Measurements from ENCODE around the gene UMAD1. TPM values are rescaled to one million over a fixed set of nuclear protein-coding genes. Genes with fewer than 3 reads are reported as not detected.

The UMAD1 gene
- total and polyA plus RNA-seq, 2 of the 13 experiments (the other 11 are each of a cell fraction or from before 2014, with no cell fraction given): 16.8 to 17.6 TPM

GRCh38 chr7:7798510-7798909 is 158.0 kb downstream of the UMAD1 start:
- Histone ChIP-seq H3K4me2 (ENCODE audit: low read depth, low read length) (no peak overlapping the region), H3K9ac (ENCODE audit: insufficient read depth, low read depth, low read length) (no peak overlapping the region), H3K27me3 (ENCODE audit: control insufficient read depth in 1 of 2, insufficient read depth in 2 of 2, low read length in 2 of 2) (no peaks in the 10 kb centered on the region), H3K79me2 (ENCODE audit: insufficient read depth, low read length) (no peaks in the 10 kb centered on the region), H3K4me1 (ENCODE audit: insufficient read depth, low read length) (peaks cover 12% of the 10 kb centered on the region; the same call in 1 of the 2 replicates), H3K27ac (ENCODE audit: extremely low read length, insufficient read depth, low read length) (no peak overlapping the region), H3K36me3 (replicated peaks in 1 of 2; ENCODE audit: control insufficient read depth in 1 of 2, insufficient read depth in 2 of 2, low read length in 2 of 2) (no peaks in the 10 kb centered on the region; a peak in 1 of 5 replicates), H4K20me1 (ENCODE audit: insufficient read depth, low read length) (no peaks in the 10 kb centered on the region), H3K4me3 (replicated peaks in 1 of 3; ENCODE audit: insufficient read depth in 1 of 3, low read depth in 2 of 3, low read length in 3 of 3) (no peak overlapping the region), H3K9me3 (ENCODE audit: low read length) (no peaks in the 10 kb centered on the region), H2AFZ (ENCODE audit: low read length) (no peak overlapping the region)
- FAIRE-seq (no peak), ATAC-seq (no peak), DNase-seq (ENCODE audit: low spot score) (no peak)
- no TSS peak for BruUV-seq (replicated peaks)
- POLR2A ChIA-PET: no interaction called here
- intact Hi-C loops (cut with micrococcal nuclease; ENCODE audit: unreplicated experiment) (no loop called here), in situ Hi-C loops (cut with HindIII; ENCODE audit: extremely low pct_ligation_motif_present, low pct_unique_long_range_greater_than_20kb) (no loop called here)
- WGBS (ENCODE audit: low lambda C conversion rate): 100% methylated on average over 1 of the region's 1 CpG
- CTCF ChIA-PET (ENCODE audit: low intra/inter-chr PET ratio, low total read pairs): no interaction called here
- TF ChIP-seq E2F5 (CRISPR knock-in tag; conservative IDR thresholded peaks at IDR 0.05) (no peak), PTBP1 (IDR thresholded peaks at IDR 0.05; ENCODE audit: low read depth, low read length, poor library complexity, severe bottlenecking) (no peak), PAF1 (CRISPR knock-in tag; IDR thresholded peaks at IDR 0.05) (no peak), ZNF841 (CRISPR knock-in tag; IDR thresholded peaks at IDR 0.05; ENCODE audit: borderline replicate concordance) (no peak), ZNF597 (CRISPR knock-in tag; IDR thresholded peaks at IDR 0.05) (no peak), WIZ (CRISPR knock-in tag; IDR thresholded peaks at IDR 0.05) (no peak), ZNF510 (CRISPR knock-in tag; IDR thresholded peaks at IDR 0.05; ENCODE audit: low read depth) (no peak), ZNF282 (IDR thresholded peaks at IDR 0.05; ENCODE audit: partially characterized antibody) (no peak), CREB3 (CRISPR knock-in tag; IDR thresholded peaks at IDR 0.05) (no peak), ZNF276 (CRISPR knock-in tag; IDR thresholded peaks at IDR 0.05; ENCODE audit: low read depth) (no peak), TARDBP (CRISPR knock-in tag; IDR thresholded peaks at IDR 0.05) (no peak), ZBTB14 (CRISPR knock-in tag; IDR thresholded peaks at IDR 0.05) (no peak), ZBTB49 (CRISPR knock-in tag; IDR thresholded peaks at IDR 0.05; ENCODE audit: borderline replicate concordance) (no peak), ZBTB8A (CRISPR knock-in tag; IDR thresholded peaks at IDR 0.05; ENCODE audit: borderline replicate concordance, low read depth) (no peak), MTF1 (CRISPR knock-in tag; IDR thresholded peaks at IDR 0.05) (no peak), MIER3 (CRISPR knock-in tag; IDR thresholded peaks at IDR 0.05; ENCODE audit: borderline replicate concordance) (no peak), HOXA7 (CRISPR knock-in tag; IDR thresholded peaks at IDR 0.05) (no peak)
